Measurements from ENCODE around the gene CPNE5. TPM values are rescaled to one million over a fixed set of nuclear protein-coding genes. Genes with fewer than 3 reads are reported as not detected.

The CPNE5 gene
- total and polyA plus RNA-seq, 2 of the 4 experiments (the other 2 are of a cell fraction), result 0.07 TPM; not detected in 1

- Histone ChIP-seq H3K23ac (ENCODE audit: low read depth, low read length) (no peak overlapping the region), H3K14ac (replicated peaks; ENCODE audit: low read depth, low read length) (no peak overlapping the region), H2AK5ac (ENCODE audit: low read depth, low read length) (no peak overlapping the region), H3K9ac (ENCODE audit: low read depth, low read length) (no peak overlapping the region), H4K20me1 (ENCODE audit: insufficient read depth, low read length) (no peaks in the 10 kb centered on the region), H3K9me3 (ENCODE audit: control insufficient read depth, insufficient read depth, low read length) (no peaks in the 10 kb centered on the region), H2BK120ac (ENCODE audit: low read depth, low read length) (no peak overlapping the region), H3K27ac (ENCODE audit: insufficient read depth, low read length) (no peak overlapping the region), H3K56ac (ENCODE audit: extremely low read depth, insufficient read depth, low read length) (no peak overlapping the region), H3K79me1 (ENCODE audit: low read depth in 1 of 2, low read length in 2 of 2) (no peaks in the 10 kb centered on the region), H3K4me2 (ENCODE audit: low read depth, low read length) (no peak overlapping the region), H2BK15ac (ENCODE audit: low read depth, low read length) (no peak overlapping the region), H3K4me3 (ENCODE audit: insufficient read depth, low read depth, low read length) (no peak overlapping the region), H4K8ac (ENCODE audit: low read depth in 2 of 2, low read length in 2 of 2) (no peak overlapping the region), H4K5ac (ENCODE audit: low read depth, low read length) (no peak overlapping the region), H2AFZ (replicated peaks; ENCODE audit: low read length, poor library complexity) (no peak overlapping the region), H3K36me3 (ENCODE audit: control insufficient read depth, insufficient read depth, low read length) (no peaks in the 10 kb centered on the region), H2BK20ac (ENCODE audit: low read depth, low read length) (no peak overlapping the region), H3K4me1 (ENCODE audit: control insufficient read depth, insufficient read depth, low read length) (no peaks in the 10 kb centered on the region), H2BK5ac (ENCODE audit: low read depth, low read length, poor library complexity, severe bottlenecking) (no peak overlapping the region), H3K18ac (ENCODE audit: low read depth, low read length) (no peak overlapping the region), H4K91ac (ENCODE audit: insufficient read depth, low read depth, low read length) (no peak overlapping the region), H3K9me1 (ENCODE audit: insufficient read depth, low read length) (no peaks in the 10 kb centered on the region), H3K4ac (ENCODE audit: low read depth, low read length) (no peak overlapping the region), H3K27me3 (ENCODE audit: control insufficient read depth, insufficient read depth, low read length) (peaks cover 46% of the 10 kb centered on the region), H2AK9ac (replicated peaks; ENCODE audit: low read depth, low read length, poor library complexity) (no peak overlapping the region)
- TF ChIP-seq USF2 (IDR thresholded peaks at IDR 0.05; ENCODE audit: low read depth, low read length) (no peak), SMC3 (IDR thresholded peaks at IDR 0.05; ENCODE audit: low read depth, low read length) (no peak), RAD21 (IDR thresholded peaks at IDR 0.05; ENCODE audit: low read length) (no peak), CEBPB (IDR thresholded peaks at IDR 0.05; ENCODE audit: low read depth, low read length) (no peak), RCOR1 (IDR thresholded peaks at IDR 0.05; ENCODE audit: insufficient replicate concordance, low read length) (no peak), NFE2L2 (IDR thresholded peaks at IDR 0.05; ENCODE audit: low read depth, low read length) (no peak), MXI1 (IDR thresholded peaks at IDR 0.05; ENCODE audit: borderline replicate concordance, low read depth, low read length) (no peak), MAZ (IDR thresholded peaks at IDR 0.05; ENCODE audit: borderline replicate concordance, low read depth, low read length) (no peak), CHD1 (IDR thresholded peaks at IDR 0.05; ENCODE audit: low read depth, low read length) (no peak)
- dilution Hi-C loops (cut with HindIII; ENCODE audit: low sequenced_read_pairs, unreplicated experiment) (no loop called here), in situ Hi-C loops (cut with MboI; ENCODE audit: low sequenced_read_pairs) (no loop called here), intact Hi-C loops (cut with micrococcal nuclease) (no loop called here)
- POLR2A ChIA-PET (ENCODE audit: unreplicated experiment), result interaction anchor here (0.6 kb wide), 1 partner anchor 115 kb away, joined by 10 read pairs; no protein-coding TSS in a partner anchor
- WGBS, 2 experiments (ENCODE audit: extremely low coverage in 2 of 2, insufficient read length in 1 of 2), result 69% methylated on average over 3 of the region's 7 CpGs; no CpG with 5 or more reads in 1 of the 2 experiments
- no peak for ATAC-seq (ENCODE audit: low read depth)
- DNase-seq, result no peak
- CTCF ChIA-PET, result no interaction called here
- no TSS peak for BruUV-seq (replicated peaks)
Observed at GRCh38 chr6:36715469-36715868, 123.8 kb downstream of the CPNE5 start.
